ENCODE data around the gene MRPL24. TPM values are rescaled to one million over a fixed set of nuclear protein-coding genes. Genes with fewer than 3 reads are reported as not detected.
A peak's percentile ranks its signal among the peaks of the same experiment; 100 is the strongest.

MRPL24 gene
- total and polyA plus RNA-seq, 9 of the 15 experiments (the other 6 are each of a cell fraction or from before 2014, with no cell fraction given), result 74.3 to 267 (median 113) TPM

DNA sequence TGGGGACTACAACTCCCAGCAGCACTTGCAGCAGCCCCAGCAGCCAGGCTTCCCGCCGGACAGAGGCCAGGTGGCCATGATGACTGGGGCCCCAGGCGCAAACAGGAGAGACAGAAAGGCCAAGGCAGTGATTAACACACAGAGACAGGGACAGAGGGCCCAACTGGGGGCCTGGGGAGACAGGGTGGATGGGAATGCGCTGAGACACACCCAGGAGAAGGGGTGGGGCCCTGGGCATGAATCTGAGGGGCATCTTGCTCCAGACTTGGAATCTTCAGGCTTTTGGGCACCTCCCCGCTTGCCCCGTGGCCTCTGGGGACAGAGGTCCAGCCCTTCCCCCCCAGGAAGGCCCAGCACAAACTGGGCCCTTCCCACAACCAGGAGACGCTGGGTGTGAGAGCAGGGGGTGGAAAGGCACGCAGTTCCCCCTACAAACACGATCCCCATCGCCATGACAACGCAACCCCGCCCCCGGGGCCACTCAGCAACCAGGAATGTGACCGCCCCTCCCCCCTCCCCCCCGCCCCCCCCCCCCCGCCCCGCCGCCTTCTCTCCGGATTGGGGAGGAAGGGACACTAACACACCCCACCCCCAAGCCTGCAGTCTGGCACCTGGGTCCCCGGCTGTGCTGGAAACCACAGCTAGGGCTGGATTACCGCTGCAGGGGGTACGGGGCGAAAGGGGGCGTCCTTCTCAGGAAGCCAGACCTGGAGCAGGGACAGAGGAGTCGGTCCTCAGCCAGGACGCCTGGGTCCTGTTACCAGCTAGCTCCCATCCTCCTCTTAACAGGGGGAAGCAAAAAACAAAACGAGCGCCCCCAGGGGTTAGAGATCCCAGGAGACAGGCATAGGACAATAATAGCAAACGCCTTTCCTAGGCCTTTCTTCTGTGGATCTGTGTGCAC is 6.1 kb upstream of the MRPL24 start (continued):
- no peak for TF ChIP-seq MYC (IDR thresholded peaks at IDR 0.05; ENCODE audit: low read depth, low read length)
- no peak for TF ChIP-seq MYC (CRISPR knock-in tag; IDR thresholded peaks at IDR 0.05; ENCODE audit: borderline replicate concordance, low read depth)
- TF ChIP-seq PTBP1 (IDR thresholded peaks at IDR 0.05; ENCODE audit: low read depth, low read length), result no peak
- TF ChIP-seq TAF1 (IDR thresholded peaks at IDR 0.05; ENCODE audit: control insufficient read depth, extremely low read depth, insufficient read depth, low read length, severe bottlenecking), result peak; percentile 48
- TF ChIP-seq ZNF165 (CRISPR knock-in tag; IDR thresholded peaks at IDR 0.05; ENCODE audit: borderline replicate concordance), result no peak
- TF ChIP-seq TRIM28 (IDR thresholded peaks at IDR 0.05), result no peak
- no peak for TF ChIP-seq ZNF146 (CRISPR knock-in tag; IDR thresholded peaks at IDR 0.05; ENCODE audit: unreplicated experiment)
- no peak for TF ChIP-seq POLR2AphosphoS2 (IDR thresholded peaks at IDR 0.05; ENCODE audit: low read length)
- TF ChIP-seq CBFA2T3 (IDR thresholded peaks at IDR 0.05), result 0 out of 2 replicates have a peak, but pooled peaks have one; percentile 6
- peak; percentile 63; the same call in 1 of the 2 replicates for TF ChIP-seq ZNF395 (CRISPR knock-in tag; IDR thresholded peaks at IDR 0.05)
- no peak for TF ChIP-seq HMG20B (CRISPR knock-in tag; IDR thresholded peaks at IDR 0.05)
- no peak for TF ChIP-seq HLTF (IDR thresholded peaks at IDR 0.05)
- no peak for TF ChIP-seq AFF4 (CRISPR knock-in tag; IDR thresholded peaks at IDR 0.05)
- TF ChIP-seq POLR2A (conservative IDR thresholded peaks at IDR 0.05), result peak; percentile 61; the same call in 1 of the 2 replicates
- peak; percentile 44; the same call in 1 of the 2 replicates for TF ChIP-seq ZFX (CRISPR knock-in tag; IDR thresholded peaks at IDR 0.05)
- peak; percentile 51; the same call in 1 of the 2 replicates for TF ChIP-seq POLR2AphosphoS5 (IDR thresholded peaks at IDR 0.05; ENCODE audit: control insufficient read depth, insufficient read depth, low read depth, low read length)
- no peak for TF ChIP-seq SMARCB1 (IDR thresholded peaks at IDR 0.05; ENCODE audit: insufficient read length, low read depth)
- peak in 1 of 2 experiments; percentile 84; a peak in 1 of 4 replicates for TF ChIP-seq TEAD1 (CRISPR knock-in tag; IDR thresholded peaks at IDR 0.05)
- peak; percentile 82 for TF ChIP-seq ZNF740 (CRISPR knock-in tag; IDR thresholded peaks at IDR 0.05)
- peak in 1 of 2 experiments; percentile 78; a peak in 2 of 4 replicates for TF ChIP-seq ZNF740 (tag; IDR thresholded peaks at IDR 0.05)
- TF ChIP-seq CBX1 (IDR thresholded peaks at IDR 0.05; ENCODE audit: low read depth), result no peak
- TF ChIP-seq NR2C1 (IDR thresholded peaks at IDR 0.05), result no peak
- no peak for TF ChIP-seq NR2C1 (tag; IDR thresholded peaks at IDR 0.05)
- no peak for TF ChIP-seq ZNF124 (CRISPR knock-in tag; IDR thresholded peaks at IDR 0.05)
